HG03135 (cell line): ENCODE results near the gene SLC38A9.
"Not testable (repeated sequence)": the region's sequence is repeated elsewhere in the genome, so short reads cannot be mapped to it uniquely, and the experiment has no call there.

Experiments
- ATAC-seq: cut with Tn5 transposase; IDR thresholded peaks from one replicate; pipeline ENCODE4 v1.9.1; 2021; ENCODE audit warnings: mild to moderate bottlenecking, moderate library complexity; ENCODE audit not compliant: unreplicated experiment

Gene SLC38A9, protein sequence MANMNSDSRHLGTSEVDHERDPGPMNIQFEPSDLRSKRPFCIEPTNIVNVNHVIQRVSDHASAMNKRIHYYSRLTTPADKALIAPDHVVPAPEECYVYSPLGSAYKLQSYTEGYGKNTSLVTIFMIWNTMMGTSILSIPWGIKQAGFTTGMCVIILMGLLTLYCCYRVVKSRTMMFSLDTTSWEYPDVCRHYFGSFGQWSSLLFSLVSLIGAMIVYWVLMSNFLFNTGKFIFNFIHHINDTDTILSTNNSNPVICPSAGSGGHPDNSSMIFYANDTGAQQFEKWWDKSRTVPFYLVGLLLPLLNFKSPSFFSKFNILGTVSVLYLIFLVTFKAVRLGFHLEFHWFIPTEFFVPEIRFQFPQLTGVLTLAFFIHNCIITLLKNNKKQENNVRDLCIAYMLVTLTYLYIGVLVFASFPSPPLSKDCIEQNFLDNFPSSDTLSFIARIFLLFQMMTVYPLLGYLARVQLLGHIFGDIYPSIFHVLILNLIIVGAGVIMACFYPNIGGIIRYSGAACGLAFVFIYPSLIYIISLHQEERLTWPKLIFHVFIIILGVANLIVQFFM

DNA sequence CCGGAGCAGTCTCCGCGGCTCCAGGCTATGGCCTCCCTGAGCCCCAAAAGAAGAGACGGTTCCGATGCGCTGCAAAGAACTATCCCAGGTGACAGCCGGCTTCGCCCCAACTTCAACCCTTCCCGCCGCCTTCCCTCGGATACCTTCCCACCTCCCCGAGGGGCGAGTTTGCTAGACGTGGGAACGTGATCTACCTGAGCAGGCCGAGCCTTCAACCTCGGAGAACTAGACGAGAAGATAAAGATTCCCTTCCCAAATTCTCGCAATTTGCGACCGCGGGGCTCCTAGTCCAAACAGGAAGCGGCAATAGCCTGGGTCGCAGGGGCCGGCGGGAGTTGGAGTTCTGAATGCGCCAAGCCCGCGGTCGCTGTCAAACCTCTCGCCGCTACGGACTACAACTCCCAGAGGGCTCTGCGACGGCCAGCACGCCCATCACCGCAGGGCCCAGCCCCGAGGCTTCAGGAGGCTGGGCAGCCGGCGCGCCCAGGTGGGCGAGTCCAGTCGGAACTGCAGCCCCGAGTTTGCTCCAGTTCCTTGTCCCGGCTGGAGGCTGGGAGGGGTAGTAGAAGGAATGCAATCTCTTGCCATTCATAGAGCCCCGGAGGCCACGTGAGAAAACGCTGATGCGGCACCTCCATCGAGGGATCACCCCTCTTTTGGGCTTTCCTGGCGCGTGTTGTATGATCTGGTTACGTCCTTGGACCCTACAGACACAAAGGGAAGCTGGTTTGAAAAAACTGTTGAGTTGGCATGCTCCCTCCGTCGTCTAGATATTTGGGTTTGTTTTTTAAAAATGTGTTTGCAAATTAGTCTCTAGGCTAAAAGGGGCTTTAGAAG lies at the start of gene SLC38A9:
TSS of gene SLC38A9 (minus strand) at position 302 of the 837 bp plus-strand sequence. CDS start 14,366 bp downstream, outside the sequence.
- ATAC-seq: peak; percentile 100

DNA sequence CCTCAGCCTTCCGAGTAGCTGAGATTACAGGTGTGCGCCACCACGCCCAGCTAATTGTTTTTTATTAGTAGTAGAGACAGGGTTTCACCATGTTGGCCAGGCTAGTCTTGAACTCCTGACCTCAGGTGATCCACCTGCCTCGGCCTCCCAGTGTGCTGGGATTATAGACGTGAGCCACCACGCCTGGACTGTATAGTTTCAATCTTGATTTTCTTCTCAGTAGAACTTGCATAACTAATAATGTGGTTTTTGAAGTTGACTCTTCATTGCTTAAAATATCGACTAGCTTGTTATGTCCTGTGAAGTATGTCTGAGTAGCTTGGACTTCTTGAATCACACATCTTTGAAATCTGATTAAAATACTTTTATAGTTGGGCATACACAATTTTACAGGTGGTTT lies 49.6 kb upstream of the SLC38A9 start:
- not testable (repeated sequence) for ATAC-seq

DNA sequence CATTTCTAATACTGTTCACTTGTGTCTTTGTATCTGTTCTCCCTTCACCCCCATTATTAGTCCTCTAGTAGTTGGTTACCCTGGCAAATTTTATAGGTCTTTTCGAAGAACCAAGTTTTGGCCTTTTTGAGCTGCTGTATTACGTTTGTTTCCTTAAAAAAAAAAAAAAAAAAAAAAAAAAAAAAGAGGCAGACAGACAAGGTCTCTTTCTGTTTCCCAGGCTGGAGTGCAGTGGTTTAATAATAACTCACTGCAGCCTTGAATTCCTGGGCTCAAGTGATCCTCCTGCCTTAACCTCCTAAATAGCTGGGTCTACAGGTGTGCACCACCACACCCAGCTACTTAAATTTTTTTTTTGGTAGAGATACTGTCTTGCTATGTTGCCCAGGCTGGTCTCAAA lies 46.6 kb upstream of the SLC38A9 start:
- no peak for ATAC-seq

DNA sequence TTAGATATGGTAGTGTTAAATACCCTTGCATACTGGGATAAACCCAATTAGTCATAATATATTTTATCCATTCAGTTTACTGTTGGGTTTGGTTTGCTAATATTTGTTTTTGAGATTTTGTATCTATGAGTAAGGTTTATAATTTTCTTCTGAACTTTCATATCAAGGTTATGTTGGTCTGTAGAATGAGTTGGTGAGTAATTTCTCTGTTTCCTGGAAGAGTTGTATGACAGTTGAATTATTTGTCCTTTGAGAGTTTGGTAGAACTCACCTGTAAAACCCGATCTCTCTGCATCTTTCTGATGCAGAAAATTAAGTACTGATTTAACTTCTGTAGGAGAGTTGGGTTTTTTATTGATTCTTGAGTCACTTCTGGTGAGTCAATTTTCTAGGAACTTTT lies 46.1 kb upstream of the SLC38A9 start:
- ATAC-seq: no peak

DNA sequence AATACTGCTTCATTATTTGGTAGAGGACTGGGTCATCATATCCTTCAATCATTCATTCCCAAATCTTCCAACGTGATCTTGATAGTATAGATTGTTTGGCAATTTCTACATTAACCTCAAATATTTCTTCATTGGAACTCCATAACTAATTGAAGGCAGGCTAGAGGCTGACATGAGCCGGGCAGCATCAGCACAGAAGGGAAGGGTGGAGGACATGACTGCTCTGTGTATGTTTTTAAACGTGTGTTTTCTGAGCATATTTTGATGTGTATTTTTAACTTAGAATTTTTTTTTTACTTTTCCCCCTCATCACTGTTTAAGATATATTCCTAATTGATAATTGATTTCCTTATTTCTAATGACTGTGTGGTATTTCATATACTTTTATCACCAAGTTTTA lies 38.4 kb upstream of the SLC38A9 start:
- ATAC-seq: no peak

DNA sequence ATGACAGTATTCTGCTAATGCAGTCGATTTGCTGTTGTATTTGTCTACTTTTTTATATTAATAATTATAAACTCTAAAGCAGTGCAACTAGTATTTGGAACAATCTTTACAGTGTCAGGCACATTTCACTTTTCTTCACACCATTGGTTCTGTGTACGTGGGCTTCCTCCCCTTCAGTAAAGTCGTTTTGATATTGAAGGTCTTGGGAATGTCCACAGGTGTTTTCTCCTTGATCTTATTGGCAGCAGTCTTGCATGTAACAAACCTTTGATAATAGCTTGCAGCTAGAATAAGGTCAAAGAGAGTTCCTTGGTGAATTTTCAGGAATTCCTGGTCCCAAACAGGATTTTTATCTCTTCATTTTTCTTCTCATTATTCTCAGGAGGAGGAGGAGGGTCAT lies 37.9 kb upstream of the SLC38A9 start:
- ATAC-seq: no peak

DNA sequence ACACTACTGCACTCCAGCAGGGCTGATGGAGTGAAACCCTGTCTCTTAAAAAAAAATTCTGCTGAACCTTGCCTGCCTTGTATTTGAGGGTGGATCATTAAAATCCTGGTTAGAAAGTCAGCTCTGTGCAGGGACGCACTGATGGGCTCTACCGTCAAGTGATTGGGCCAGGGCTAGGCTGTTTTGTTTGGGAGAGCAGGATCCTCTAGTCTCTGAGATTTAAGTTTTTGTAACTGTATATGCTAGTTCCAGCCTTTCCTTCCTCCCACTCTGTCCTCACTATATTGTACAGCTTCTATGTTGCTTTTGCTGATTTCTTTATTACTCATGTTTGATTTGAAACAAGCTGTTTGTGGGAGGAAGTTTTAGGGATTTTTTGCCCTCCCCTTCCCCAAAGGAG lies 37.3 kb upstream of the SLC38A9 start:
- no peak for ATAC-seq

DNA sequence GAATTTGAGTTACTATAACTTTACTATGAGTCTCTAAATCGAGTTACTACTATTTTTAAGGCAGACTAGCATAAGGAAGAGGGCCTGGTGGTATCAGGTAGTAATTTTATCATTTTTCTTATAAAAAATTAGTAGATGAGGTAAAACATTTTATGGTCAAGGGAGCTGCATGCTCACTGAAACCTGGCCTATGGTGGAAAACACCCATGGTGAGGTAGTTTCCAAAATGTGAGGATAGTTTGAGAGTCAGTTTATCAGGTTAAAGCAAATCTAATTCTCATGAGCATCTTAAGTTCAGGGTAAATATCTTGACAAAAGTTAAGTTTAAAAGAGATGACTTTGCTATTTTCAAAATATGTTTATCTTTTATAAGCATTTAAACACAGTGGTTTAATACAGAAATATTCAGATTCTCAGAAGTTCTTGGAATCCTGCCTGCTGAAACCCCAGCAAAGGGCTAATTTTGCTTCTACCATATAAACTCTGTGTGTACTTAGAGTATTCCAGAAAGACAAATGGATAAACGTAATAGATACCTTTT lies 35.7 kb upstream of the SLC38A9 start:
- no peak for ATAC-seq

DNA sequence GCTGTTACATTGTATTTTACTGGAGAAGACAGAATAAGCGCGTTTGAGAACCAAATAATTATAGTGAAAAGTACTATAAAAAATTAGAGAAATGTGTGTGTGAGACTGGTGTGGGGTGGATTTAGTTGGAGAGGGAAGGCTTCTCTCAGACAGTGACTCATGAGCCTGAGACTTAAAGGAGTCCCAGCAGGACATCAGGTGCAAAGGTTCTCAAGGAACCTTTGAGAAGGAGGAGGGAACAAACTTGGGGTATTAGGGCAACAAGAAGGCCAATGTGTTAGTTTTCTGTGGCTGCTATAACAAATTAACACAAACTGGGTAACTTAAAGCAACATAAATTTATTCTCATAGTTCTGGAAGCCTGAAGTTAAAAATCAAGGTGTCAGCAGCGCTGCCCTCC lies 30.7 kb upstream of the SLC38A9 start:
- no peak for ATAC-seq

DNA sequence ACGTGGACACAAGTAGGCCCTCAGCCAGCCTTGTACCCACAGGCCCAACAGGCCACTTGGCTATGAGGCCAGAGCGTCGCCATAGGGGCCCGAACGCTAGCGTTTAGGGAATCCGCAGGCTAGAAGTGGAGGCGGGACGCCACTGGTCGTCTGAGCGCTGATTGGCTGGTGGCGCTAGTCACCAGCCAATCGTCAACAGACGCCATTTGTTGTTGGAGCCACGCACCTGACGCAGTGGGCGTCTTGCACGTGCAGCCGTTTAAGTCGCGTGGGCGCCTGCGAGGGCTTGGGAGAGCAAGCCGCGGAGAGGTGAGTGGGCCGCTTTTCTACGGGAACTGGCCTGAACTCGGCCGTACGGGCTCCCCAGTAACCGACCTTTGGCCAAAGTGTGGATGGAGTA lies 25.7 kb upstream of the SLC38A9 start, which contains the start of gene DDX4:
TSS of gene DDX4 (plus strand) at position 269 of the 400 bp plus-strand sequence. CDS start 903 bp downstream, outside the sequence.
- ATAC-seq: no peak

DNA sequence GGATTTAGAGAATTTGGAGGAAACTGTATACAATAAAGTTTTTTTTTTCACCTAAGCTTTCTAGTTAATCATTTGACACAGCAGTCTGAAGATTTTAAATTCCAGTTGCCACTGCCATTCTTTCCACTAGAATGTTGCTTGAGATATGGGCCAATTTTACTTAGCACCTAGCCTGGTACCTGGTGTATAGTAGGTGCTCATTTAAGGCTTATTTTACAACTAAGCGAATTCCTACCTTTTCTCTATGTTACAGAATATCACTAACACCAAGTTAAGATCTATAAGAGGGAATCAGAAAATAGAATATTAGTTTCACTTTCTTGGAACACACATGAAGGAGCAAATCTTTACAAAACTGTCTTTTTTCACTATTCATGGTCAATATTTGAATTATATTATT lies 22.5 kb upstream of the SLC38A9 start:
- ATAC-seq: no peak

DNA sequence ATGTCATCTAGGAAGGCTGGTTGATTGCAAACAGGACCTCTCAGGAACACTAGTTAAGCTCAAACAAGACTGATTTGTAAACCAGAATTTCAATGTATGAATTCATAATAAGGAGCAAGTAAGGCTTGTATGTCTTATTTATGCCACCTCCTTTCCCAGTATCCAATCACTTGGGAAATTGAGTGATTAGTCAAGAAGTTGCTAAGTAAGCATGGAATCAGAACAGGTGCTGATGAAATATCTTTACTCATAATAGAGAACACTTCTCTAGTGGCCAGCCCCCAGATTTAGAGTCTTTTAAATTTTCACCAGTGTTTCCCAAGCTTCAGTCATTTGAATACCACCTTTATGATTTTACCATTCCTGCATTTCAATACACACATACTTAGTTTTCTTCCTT lies 20.5 kb upstream of the SLC38A9 start:
- no peak for ATAC-seq

DNA sequence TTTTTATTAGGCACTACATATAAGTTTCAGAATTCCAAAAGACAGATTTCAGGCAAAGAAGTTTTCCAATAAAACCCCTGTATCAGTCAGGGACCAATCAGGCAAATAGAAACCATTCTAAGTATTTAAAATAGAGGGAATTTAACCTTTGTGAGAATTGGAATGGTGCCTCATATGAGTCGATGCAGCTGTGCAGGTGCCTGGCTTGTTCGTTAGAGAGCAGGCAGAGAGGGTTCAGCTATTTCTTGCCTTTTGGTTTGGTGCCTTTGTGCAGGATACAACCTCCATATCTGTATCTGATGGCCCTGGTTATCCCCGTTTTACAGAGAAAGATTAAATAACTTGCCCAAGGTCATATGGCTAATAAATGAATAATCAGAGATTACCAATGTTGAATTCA lies 19.7 kb upstream of the SLC38A9 start:
- no peak for ATAC-seq

DNA sequence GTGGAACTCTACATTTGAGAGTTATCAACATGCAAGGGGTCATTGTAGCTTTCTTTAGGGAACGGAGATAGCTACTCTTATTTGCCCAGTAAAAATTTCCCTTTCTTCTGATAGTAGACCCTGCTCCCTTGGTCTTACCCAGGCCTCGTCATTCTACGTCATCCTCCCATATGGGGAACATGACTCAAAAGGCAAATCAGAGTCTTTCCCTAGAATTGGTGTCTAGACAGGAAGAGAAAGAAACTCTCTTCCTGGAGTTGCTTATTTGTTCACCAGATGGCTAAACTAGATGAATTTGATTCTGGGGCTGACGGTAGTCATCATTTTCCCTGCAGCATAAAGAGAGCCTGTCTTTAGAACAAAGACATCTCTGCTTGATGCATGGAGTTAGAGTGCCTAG lies 12.2 kb upstream of the SLC38A9 start:
- no peak for ATAC-seq

DNA sequence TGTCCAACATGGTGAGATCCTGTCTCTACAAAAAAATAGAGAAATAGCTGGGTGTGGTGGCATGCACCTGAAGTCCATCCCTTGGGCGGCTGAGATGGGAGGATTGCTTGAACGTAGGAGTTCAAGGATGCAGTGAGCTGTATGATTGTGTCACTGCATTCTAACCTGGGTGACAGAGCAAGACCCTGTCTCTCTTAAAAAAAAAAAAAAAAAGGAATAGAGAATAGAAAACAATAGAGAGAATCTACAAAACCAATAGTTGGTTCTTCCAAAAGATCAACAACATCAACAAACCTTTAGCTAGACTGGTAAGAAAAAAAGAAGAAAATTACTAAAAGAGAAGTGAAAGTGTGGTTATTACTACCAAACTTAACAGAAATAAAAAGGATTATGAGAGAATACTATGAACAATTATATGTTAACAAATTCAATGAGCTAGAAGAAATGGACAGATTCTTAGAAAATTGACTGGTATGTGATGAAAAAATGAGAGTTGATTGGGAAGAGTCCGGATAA lies 8.1 kb upstream of the SLC38A9 start:
- no peak for ATAC-seq

DNA sequence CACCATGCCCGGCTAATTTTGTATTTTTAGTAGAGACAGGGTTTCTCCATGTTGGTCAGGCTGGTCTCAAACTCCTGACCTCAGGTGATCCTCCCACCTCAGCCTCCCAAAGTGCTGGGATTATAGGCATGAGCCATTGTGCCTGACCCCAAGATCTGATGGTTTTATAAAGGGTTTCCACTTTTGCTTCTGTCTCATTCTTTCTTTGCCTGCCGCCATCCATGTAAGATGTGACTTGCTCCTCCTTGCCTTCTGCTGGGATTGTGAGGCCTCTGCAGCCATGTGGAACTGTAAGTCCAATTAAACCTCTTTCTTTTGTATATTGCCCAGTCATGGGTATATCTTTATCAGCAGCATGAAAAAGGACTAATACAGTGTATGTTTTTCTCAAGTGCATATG lies 6.9 kb upstream of the SLC38A9 start:
- not testable (repeated sequence) for ATAC-seq

DNA sequence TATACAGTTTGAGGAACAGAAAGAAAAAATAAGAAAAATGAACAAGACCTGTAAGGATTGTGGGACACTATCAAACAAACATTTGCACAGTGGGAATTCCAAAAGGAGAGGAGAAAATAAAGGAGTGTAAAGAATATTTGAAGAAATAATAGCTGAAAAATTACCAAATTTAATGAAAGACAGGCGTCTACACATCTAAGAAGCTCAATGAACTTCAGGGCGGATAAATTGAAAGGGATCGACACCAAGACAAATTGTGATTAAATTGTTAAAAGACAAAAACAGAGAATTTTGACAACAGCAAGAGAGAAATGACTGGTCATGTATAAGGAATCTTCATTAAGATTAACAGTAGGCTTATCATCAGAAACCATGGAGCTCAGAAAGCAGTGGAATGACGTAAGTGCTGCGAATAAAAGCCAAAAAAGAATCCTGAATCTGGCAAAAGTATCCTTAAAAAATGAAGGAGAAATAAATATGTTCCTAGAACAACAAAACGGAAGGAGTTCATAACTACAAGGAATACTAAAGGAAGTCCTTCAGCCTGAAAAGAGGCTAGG lies 3.5 kb upstream of the SLC38A9 start:
- ATAC-seq: no peak

DNA sequence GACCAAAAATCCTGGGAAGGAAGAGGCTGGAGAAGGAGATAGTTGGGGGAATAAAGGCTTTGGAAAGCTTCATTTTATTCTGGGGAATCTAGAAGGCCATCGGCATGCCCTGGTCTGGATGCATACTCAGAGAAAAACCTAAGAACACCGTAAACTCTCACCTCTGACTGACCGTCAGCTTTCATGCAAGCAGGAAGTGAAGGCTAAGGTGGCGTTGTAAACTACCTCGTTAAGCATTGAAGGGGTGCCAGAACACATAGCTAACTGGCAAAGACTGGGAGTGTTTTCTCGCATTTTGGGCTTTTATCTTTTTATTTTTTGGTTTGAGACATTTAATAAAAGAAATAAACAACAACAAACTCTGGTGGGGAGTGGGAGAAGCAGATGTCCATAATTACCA lies 2.6 kb upstream of the SLC38A9 start:
- no peak for ATAC-seq

DNA sequence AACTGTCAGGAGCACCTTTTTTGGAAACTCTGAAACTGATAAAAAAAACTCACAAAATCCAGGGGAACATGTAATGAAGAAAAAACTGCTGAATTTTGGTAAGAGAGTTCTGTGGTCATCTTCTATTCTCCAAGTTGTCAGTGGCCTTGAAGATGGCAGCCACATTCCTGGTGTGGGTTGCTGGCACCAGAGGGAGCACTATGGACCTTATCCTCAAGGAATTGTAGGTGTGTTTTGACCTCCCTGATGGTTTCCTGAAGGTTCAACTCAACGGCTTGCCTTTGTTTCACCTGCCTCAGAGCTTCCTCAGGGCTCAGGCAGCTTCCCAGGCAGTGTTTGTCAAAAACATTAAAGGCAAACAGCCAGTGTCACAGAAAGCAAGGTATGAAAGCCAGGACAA lies 2.2 kb upstream of the SLC38A9 start:
- no peak for ATAC-seq

DNA sequence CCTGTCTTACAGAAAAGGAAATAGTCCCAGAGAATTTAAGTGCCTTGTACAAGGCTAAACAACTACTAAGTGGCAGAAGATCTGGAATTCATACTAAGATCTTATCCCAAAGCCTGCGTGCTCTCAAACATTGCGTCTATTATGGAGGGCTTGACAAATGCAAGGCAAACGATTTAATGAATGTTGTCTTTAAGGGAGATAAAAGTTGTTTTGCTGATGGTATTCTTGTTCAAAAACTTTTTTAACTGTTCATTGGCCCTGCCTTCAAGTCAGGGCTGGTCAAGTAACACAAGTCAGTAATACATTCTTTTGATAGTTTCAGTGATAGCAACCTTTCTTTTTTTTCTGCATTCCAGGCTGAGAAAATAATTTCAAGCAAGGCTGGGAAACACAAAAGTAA lies 1.7 kb upstream of the SLC38A9 start:
- no peak for ATAC-seq

DNA sequence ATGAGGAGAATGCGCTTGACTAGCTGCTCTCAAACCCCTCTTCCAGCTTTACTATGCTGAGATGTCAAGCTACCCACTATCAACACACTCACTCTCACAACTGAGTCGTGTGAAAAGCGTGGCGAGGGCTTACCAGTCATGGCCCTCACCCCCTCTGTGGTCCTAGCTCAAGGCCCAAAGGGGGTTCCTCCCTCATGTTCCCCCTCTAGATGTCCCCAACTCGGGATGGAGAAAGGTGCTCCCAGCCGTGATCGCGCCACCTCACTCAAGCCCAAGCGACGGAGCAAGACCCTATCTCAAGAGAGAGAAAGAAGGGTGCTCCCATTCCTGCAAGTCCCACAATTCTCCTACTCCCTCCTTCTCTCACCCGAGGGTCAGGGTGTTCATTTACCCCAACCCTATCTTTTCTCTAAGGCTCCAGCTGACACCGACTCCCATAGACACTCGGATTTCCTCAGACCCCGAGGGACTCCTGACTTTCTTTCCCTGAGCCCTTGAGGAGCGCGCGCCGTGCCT lies 559 bp downstream of the SLC38A9 start:
- ATAC-seq: no peak
